ENCODE measurements around the gene CRYBG1.

DNA sequence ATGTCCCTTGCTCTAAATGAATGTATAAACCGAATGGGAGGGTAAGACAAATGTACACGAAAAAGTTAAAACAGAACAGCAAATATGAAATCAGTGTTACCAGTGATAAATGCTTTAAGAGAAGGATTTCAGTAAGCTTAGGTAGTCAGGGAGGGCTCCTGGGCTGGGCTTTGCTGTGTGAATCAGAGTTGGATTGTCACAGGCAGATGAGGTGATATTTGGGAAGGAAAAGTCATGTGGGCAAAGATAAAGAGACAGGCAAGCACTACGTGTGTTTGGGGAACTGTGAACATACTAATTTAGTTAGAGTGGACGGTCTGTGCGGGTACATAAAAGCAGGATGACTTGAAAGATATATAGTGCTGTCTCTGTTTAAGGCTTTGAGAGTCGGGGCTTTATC, 114.8 kb downstream of the CRYBG1 start:
- TF ChIP-seq SRF (IDR thresholded peaks at IDR 0.05; ENCODE audit: low read depth) (no peak), CTCF (IDR thresholded peaks at IDR 0.05 in 2 of 3, conservative IDR thresholded peaks at IDR 0.05 in 1 of 3; ENCODE audit: borderline replicate concordance in 1 of 3, insufficient read depth in 1 of 3, low read depth in 2 of 3, low read length in 2 of 3) (no peak), POLR2AphosphoS5 (IDR thresholded peaks at IDR 0.05; ENCODE audit: low read depth, low read length) (no peak), RAD21 (IDR thresholded peaks at IDR 0.05; ENCODE audit: low read depth) (no peak), POLR2A (IDR thresholded peaks at IDR 0.05; ENCODE audit: borderline replicate concordance, extremely low read depth, insufficient read depth, insufficient read length) (no peak), SIN3A (IDR thresholded peaks at IDR 0.05; ENCODE audit: low read depth) (no peak)

Data from HCT116 (cell line).